Non-pigmented ciliary epithelial cell (primary cell): Measurements from ENCODE around the gene PTPRR.
A peak's percentile ranks its signal among the peaks of the same experiment; 100 is the strongest.

ENCODE experiments used
- DNase-seq: peaks from one replicate; pipeline ENCODE4 v3.0.0-alpha.2; 2010; ENCODE audit warnings: low read depth

PTPRR gene

GRCh38 chr12:70692681-70693288, 227.8 kb downstream of the PTPRR start:
- peak; percentile 19 for DNase-seq

GRCh38 chr12:70691018-70691672, 229.4 kb downstream of the PTPRR start:
- DNase-seq = peak; percentile 76

GRCh38 chr12:70686907-70687306, 233.6 kb downstream of the PTPRR start:
- DNase-seq = no peak

DNA sequence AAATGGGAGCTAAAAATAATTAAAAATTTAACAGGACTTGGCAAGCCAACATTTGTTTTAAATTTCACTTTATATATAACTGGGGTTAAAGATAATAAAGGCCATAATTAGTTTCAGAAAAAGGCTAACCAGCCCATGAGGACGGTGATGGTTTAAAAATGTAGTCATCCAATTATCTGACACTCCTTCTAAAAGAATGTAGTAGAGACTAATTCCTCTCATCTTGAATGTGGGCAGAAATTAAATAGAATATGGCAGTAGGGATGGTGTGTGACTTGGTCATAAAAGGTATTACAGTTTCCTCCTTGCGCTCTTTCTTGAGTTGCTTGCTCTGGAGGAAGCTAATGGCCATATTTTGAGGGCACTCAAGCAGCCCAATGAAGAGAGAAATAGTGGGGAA, 234.2 kb downstream of the PTPRR start:
- no peak for DNase-seq

- no peak for DNase-seq
These were observed 236.6 kb downstream of the PTPRR start for GRCh38 chr12:70683976-70684375.

- DNase-seq = no peak
These were observed 248.8 kb downstream of the PTPRR start for GRCh38 chr12:70671698-70672097.

GRCh38 chr12:70670948-70671347, 249.6 kb downstream of the PTPRR start:
- no peak for DNase-seq

- DNase-seq = no peak
These were observed 253.3 kb downstream of the PTPRR start for GRCh38 chr12:70667253-70667652.

DNA sequence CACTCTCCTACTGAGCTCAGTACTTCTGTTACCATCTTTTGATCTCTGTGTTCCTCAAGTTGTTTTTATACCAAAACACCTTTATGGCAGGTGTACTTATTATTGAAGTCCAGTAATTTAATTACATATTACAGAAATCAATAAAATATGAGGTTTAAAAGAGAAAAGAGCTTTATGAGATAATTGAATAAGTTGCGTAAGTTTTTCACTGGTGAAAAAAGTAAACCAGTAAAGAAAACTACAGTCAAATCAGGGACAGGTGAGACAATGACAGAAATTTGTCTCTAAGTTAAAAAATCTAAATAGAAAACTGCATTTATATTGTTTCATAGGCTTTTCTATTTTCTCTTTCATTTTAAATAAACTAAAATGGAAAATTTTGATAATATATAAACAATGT, 254.2 kb downstream of the PTPRR start:
- no peak for DNase-seq

DNA sequence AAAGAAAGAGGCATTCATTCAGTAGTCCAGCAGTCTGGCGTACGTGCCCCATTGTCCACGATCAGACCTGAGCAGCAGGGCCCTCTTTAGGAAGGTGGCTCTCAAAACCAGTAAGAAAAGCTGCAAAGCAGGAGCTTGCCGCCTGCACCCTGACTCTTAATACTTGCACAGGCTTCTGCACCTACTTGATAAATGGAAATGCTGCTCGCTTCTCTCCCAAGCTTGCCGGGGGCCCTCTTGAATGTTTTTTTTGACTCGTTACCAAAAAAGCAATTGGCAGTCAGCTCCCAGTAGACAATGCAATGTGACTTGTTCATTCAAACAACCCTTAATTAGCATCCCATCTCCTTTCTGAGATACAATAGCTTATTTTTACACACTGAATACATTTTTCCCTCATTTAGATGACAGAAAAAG, 256.1 kb downstream of the PTPRR start:
- DNase-seq = no peak

GRCh38 chr12:70663838-70664237, 256.7 kb downstream of the PTPRR start:
- DNase-seq = no peak

GRCh38 chr12:70661466-70662161, 258.9 kb downstream of the PTPRR start:
- DNase-seq = peak; percentile 88

DNA sequence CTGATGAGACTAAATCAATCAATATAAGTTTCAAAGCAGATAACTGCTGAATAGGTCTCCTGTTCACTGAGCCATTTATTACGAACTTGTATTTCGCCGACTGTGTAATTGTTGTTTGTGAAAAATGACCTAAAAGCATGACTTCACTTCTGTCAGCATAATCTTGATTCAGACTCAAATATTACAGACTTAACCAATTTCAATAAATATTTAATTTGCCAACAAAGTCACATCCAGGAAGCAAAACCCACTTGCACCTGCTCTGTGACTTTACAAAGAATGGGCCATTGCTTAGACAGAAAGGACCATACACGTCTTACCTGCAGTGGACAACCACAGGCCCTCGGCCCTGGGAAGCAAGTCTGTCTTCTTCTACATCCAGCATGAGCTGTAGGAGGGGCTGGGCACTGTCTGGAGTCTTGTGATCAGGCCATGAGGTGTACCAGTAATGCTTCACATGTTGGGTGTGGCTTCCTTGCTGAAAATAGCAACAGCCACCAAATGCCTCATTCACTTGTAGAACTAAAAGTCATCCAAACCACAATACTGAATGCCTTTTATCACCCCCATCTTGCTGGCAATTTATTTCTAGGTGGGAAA, 259.8 kb downstream of the PTPRR start:
- peak; percentile 90 for DNase-seq

DNA sequence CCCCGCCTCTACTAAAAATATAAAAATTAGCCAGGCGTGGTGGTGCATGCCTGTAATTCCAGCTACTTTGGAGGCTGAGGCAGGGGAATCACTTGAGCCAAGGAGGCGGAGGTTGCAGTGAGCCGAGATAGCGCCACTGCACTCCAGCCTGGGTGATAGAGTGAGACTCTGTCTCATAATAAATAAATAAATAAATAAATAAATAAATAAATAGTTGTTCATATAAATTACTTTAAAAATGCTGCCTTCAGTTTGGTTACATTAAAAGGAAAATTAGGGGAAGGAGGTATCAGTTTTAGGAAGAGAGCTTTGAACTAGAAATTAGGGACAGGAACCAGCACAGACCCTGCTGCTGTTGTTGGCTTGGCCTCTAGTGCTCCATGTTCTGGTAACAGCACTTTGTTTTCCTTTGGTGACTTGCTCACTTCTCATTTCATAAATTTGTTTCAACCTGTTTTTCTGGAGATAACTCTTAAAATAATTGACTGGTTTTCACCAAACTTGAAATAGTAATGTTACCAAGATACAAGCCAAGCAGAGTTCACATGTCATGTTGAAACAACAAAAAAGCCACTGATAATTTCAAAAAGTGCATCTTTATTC, 260.4 kb downstream of the PTPRR start:
- no peak for DNase-seq

GRCh38 chr12:70659077-70659606, 261.4 kb downstream of the PTPRR start:
- DNase-seq = no peak

DNA sequence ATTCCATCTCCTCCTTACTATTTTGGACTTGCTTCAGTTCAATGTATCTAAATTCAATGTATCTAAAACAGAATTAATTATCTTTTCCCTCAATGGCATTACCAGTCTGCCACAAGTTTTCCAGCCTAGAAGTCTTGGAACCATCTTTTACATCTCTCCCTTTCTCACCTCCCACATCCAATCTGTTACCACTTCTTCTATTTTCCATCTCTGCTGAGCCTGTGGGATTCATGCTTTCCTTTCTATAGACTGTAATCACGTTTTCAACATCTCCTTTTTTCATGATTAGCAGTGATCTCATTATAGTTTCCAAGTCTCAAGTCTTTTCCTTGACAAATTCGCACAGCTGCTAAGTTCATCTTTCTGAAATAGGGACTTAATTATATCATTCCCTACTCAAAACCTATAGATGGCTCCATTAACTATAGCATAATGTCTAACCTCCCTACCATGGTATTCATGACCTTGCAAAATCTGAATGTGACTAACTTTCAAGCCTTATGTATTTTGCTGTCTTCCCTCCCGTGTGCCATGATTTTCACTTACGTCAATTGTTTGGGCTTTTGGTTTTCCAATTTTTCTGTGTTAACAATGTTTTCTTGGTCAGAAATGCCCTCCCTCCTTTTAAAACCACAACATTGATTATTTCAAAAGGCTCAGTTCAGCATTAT, 262.8 kb downstream of the PTPRR start:
- no peak for DNase-seq

DNA sequence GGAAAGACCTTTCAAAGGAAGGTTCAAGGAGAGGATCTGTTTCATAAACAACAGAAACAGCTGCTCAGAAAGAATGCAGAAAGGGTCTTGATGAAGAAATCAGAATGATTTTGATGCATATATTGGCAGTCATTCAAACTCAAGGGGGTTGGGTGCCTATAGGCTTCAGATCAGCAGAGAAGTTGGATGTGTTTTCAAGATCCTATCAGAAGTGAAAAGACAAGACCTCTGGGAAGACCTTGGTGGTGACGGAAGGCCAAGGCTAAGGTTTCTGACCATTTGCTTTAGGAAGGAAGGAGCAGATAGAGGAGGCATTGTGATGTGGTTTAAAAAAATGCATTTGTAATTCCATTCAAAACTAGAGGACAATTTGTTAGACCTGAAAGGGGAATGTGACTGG, 268.1 kb downstream of the PTPRR start:
- no peak for DNase-seq

DNA sequence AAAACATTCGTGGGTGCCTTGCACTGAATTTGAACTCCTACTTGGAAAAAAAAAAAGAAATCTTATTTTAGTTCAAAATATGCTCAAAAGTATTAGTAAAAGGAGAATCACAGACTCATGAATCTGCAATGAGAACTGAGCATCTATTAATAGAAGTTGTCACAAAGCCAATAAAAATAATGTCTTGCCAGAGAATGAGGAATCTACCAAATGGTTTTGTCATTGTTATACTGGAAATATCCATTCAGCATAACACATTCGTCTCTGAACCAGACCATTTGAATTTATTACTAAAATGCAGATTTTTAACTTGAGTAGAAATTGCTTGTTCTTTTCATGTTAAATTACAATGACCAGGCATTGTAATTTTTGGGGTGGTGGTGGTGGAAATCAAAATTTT, 271.7 kb downstream of the PTPRR start:
- DNase-seq = peak; percentile 75

DNA sequence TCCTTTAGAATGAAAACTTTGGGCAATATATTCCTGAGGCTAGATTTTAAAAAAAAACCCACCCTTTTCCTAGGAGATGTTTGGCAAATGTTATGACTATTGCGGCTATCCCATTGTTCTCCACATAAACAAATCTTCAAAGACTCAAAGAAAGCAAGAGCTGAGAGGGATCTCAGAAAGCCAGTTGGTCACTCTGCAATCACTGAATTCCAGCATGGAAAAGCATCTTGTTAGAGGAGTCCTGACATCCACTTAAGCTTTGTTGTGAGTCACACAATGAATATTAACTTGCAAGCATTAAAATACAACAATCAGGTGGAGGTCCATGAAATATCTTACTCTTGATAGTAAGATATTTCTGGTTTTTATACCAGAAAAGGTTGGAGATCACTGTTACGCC, 272.3 kb downstream of the PTPRR start:
- DNase-seq = no peak

DNA sequence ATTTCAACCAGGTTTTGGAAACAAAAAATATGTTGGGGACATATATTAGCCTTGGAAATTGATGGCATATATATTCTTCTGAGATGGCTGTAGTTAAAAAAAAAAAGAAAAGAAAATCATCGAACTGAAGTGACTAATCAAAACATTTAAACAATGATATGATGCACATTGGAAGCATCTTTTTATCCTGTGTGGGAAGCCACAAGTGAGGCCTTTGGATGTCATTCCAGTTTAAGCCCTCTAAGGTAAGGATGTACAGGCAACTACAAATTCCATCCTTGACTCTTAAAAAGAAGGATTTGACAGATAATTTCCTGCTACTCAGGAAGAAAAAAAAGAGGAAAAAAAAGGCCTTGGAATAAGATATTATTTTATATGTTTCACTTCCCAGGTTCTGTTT, 273.7 kb downstream of the PTPRR start:
- DNase-seq = peak; percentile 79

DNA sequence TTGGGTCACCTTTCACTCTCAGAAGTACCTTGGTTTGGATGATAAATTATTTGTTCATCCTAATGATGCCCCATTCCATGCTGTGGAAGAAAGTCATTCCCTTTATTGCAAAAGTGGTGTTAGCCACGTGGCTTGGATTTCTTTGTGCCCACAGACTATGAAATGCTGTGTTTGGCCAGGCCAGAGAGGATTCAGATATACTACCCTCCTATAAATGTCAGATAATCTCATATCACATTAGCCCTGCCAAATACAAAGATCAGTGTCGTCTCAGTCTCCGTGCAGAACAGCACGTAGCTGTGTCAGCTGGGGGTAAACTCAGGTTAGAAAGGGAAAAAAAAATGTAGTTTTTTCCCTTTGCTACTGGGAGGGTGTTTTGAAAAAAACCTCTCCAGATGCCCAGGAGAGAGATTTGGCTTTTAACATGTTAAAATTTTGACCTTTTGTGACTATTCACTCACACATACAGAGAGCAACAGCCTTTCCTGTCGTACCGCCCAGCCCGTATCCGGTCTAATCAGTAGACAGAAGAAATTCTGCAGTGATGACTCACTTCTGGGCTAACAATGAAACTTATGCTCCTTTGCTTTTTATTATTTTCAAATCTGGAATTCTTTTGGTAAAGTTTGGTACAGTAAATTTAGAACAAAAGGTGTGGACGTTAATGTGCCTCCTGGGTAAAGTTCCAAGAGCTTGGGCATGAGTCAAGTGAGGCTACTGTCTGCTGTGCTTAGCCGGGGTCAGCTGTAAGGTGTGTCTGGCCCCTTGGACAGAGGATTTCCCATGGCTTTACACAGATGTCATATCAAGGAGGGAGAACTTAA, 274.8 kb downstream of the PTPRR start:
- peak; percentile 89 for DNase-seq
